Mesenchymal stem cell (in vitro differentiated cells and primary cell): ENCODE data around the gene AK5.
A peak's percentile ranks its signal among the peaks of the same experiment; 100 is the strongest.
"Not testable (repeated sequence)": the region's sequence is repeated elsewhere in the genome, so short reads cannot be mapped to it uniquely, and the experiment has no call there.

Experiments
- DNase-seq: peaks from one replicate; pipeline ENCODE4 v3.0.0-alpha.2; 2013
- H2AFZ ChIP-seq: one replicate; pipeline ENCODE4 v1.6.1; 2013; ENCODE audit warnings: low read depth, mild to moderate bottlenecking, control low read depth, inconsistent platforms, low read length, moderate library complexity
- H2AK5ac ChIP-seq: 2 replicates; pipeline ENCODE4 v1.6.1; 2013; ENCODE audit warnings: low read length, moderate library complexity, mild to moderate bottlenecking, inconsistent platforms; ENCODE audit not compliant: severe bottlenecking
- H2BK120ac ChIP-seq: one replicate; pipeline ENCODE4 v1.6.1; 2013; ENCODE audit warnings: low read depth, mild to moderate bottlenecking, inconsistent platforms, low read length, moderate library complexity
- H2BK12ac ChIP-seq, 2 experiments: one replicate each; pipeline ENCODE4 v1.6.1; 2013; ENCODE audit warnings: inconsistent platforms in 2 of 2, low read length in 2 of 2, mild to moderate bottlenecking in 2 of 2, moderate library complexity in 2 of 2, control low read depth in 1 of 2
- H2BK15ac ChIP-seq: one replicate; pipeline ENCODE4 v1.6.1; 2013; ENCODE audit warnings: mild to moderate bottlenecking, low read depth, inconsistent platforms; ENCODE audit not compliant: poor library complexity, severe bottlenecking
- H2BK5ac ChIP-seq: 2 replicates; pipeline ENCODE4 v1.6.1; 2013; ENCODE audit warnings: low read depth, mild to moderate bottlenecking, low read length, control low read depth, inconsistent platforms; ENCODE audit not compliant: poor library complexity, severe bottlenecking
- H3K14ac ChIP-seq, 2 experiments: one replicate each; pipeline ENCODE4 v1.6.1; 2013; ENCODE audit warnings: inconsistent platforms in 2 of 2, low read length in 2 of 2, control low read depth in 1 of 2, mild to moderate bottlenecking in 1 of 2, moderate library complexity in 1 of 2
- H3K18ac ChIP-seq, 2 experiments: one replicate each; pipeline ENCODE4 v1.6.1; 2013; ENCODE audit warnings: inconsistent platforms in 2 of 2, low read length in 2 of 2, control low read depth in 1 of 2, low read depth in 1 of 2, mild to moderate bottlenecking in 1 of 2
- H3K23ac ChIP-seq, 2 experiments: one replicate each; pipeline ENCODE4 v1.6.1; 2013; ENCODE audit warnings: inconsistent platforms in 2 of 2, low read length in 2 of 2, mild to moderate bottlenecking in 2 of 2, moderate library complexity in 2 of 2, control low read depth in 1 of 2
- H3K27ac ChIP-seq: 2 replicates; pipeline ENCODE4 v1.5.1; 2013; ENCODE audit warnings: mild to moderate bottlenecking, moderate library complexity, low read length, control low read depth, inconsistent platforms; ENCODE audit not compliant: poor library complexity, severe bottlenecking
- H3K27me3 ChIP-seq, 2 experiments: 2 replicates each; pipeline versions ENCODE4 v1.6.1 to v1.7.0; 2013; ENCODE audit warnings: low read length in 2 of 2, mild to moderate bottlenecking in 2 of 2, moderate library complexity in 2 of 2, control low read depth in 1 of 2, inconsistent platforms in 1 of 2; ENCODE audit not compliant: control insufficient read depth in 1 of 2, insufficient read depth in 1 of 2
- H3K36me3 ChIP-seq, 2 experiments: 2 replicates each; pipeline versions ENCODE4 v1.6.1 to v1.7.0; 2013; ENCODE audit warnings: low read length in 2 of 2, control low read depth in 1 of 2, inconsistent platforms in 1 of 2, low read depth in 1 of 2, mild to moderate bottlenecking in 1 of 2; ENCODE audit not compliant: insufficient read depth in 2 of 2, control insufficient read depth in 1 of 2
- H3K4ac ChIP-seq, 2 experiments: one replicate each; pipeline ENCODE4 v1.6.1; 2013; ENCODE audit warnings: inconsistent platforms in 2 of 2, low read length in 2 of 2, mild to moderate bottlenecking in 2 of 2, moderate library complexity in 2 of 2, control low read depth in 1 of 2, low read depth in 1 of 2
- H3K4me1 ChIP-seq: 2 replicates; pipeline ENCODE4 v1.6.1; 2013; ENCODE audit warnings: low read depth, low read length, control low read depth; ENCODE audit not compliant: control insufficient read depth, insufficient read depth
- H3K4me2 ChIP-seq: 2 replicates; pipeline ENCODE4 v1.6.1; 2013; ENCODE audit warnings: low read length, mild to moderate bottlenecking, inconsistent platforms; ENCODE audit not compliant: poor library complexity, severe bottlenecking
- H3K4me3 ChIP-seq, 2 experiments: 2 replicates each; pipeline versions ENCODE4 v1.5.1 to v1.7.0; 2013; ENCODE audit warnings: low read length in 2 of 2, mild to moderate bottlenecking in 2 of 2, control low read depth in 1 of 2, low read depth in 1 of 2; ENCODE audit not compliant: insufficient read depth in 1 of 2
- H3K79me1 ChIP-seq: replicated peaks from 2 replicates; pipeline ENCODE4 v1.6.1; 2013; ENCODE audit warnings: mild to moderate bottlenecking, control low read depth, low read length, inconsistent platforms; ENCODE audit not compliant: poor library complexity, severe bottlenecking
- H3K9ac ChIP-seq: 2 replicates; pipeline ENCODE4 v1.7.0; 2013; ENCODE audit warnings: mild to moderate bottlenecking, low read length, moderate library complexity
- H3K9me3 ChIP-seq: 2 replicates; pipeline ENCODE4 v1.7.0; 2013; ENCODE audit warnings: mild to moderate bottlenecking, low read length; ENCODE audit not compliant: control insufficient read depth
- H4K8ac ChIP-seq: one replicate; pipeline ENCODE4 v1.6.1; 2013; ENCODE audit warnings: inconsistent platforms, mild to moderate bottlenecking, low read length, moderate library complexity
- H4K91ac ChIP-seq: one replicate; pipeline ENCODE4 v1.6.1; 2013; ENCODE audit warnings: mild to moderate bottlenecking, low read length, inconsistent platforms
- WGBS: methylation state at CpG from one replicate; pipeline ENCODE4 v1.1.7; 2013; ENCODE audit warnings: mixed read lengths; 5-methylcytosine and 5-hydroxymethylcytosine counted together

Gene AK5

GRCh38 chr1:77511440-77511840, 229.6 kb downstream of the AK5 start:
- Histone ChIP-seq H3K4me1 (peaks cover 18% of the 10 kb centered on the region), H3K27me3 (no peaks in the 10 kb centered on the region), H3K9me3 (no peaks in the 10 kb centered on the region), H3K27ac (peak overlapping the region; percentile 81), H2AK5ac (peak overlapping the region; percentile 55), H3K4me2 (no peak overlapping the region), H3K14ac (no peak overlapping the region), H3K23ac (no peak overlapping the region), H2BK12ac (peak overlapping the region; percentile 29 to 32), H3K4ac (peak overlapping the region; percentile 19 to 39), H2AFZ (no peak overlapping the region), H3K36me3 (no peaks in the 10 kb centered on the region), H3K18ac (peak overlapping the region in 1 of 2 experiments; percentile 29), H4K8ac (peak overlapping the region; percentile 54), H2BK15ac (no peak overlapping the region), H3K4me3 (peak overlapping the region in 1 of 2 experiments; percentile 45), H2BK120ac (no peak overlapping the region), H4K91ac (peak overlapping the region; percentile 77), H3K79me1 (peaks cover 5% of the 10 kb centered on the region), H3K9ac (peak overlapping the region; percentile 58), H2BK5ac (no peak overlapping the region)
- WGBS, result 34% methylated on average over 2 of the region's 2 CpGs
- peak; percentile 56 for DNase-seq

GRCh38 chr1:77512650-77513049, 230.8 kb downstream of the AK5 start:
- H3K79me1 ChIP-seq, H2BK15ac ChIP-seq, H3K4me3 ChIP-seq, H2BK120ac ChIP-seq, DNase-seq, H3K18ac ChIP-seq, H4K8ac ChIP-seq, H2AFZ ChIP-seq, H3K36me3 ChIP-seq, H2BK5ac ChIP-seq, H3K27me3 ChIP-seq, H3K14ac ChIP-seq, H3K27ac ChIP-seq, H3K9me3 ChIP-seq, H3K23ac ChIP-seq, H3K4ac ChIP-seq, H3K9ac ChIP-seq, H3K4me2 ChIP-seq: not testable (repeated sequence)
- H4K91ac ChIP-seq, result peak overlapping the region; percentile 23
- H3K4me1 ChIP-seq, result peaks cover 14% of the 10 kb centered on the region
- peak overlapping the region; percentile 55 for H2AK5ac ChIP-seq
- WGBS, result 89% methylated on average over 1 of the region's 3 CpGs
- H2BK12ac ChIP-seq, result peak overlapping the region in 1 of 2 experiments; percentile 7

GRCh38 chr1:77513839-77514763, 232.3 kb downstream of the AK5 start:
- H3K4me3 ChIP-seq, result peak overlapping the region in 1 of 2 experiments; percentile 54
- DNase-seq, result peak; percentile 69
- H3K9me3 ChIP-seq, result peaks cover 9% of the 10 kb centered on the region
- H3K18ac ChIP-seq, result peak overlapping the region; percentile 25 to 87
- H2AK5ac ChIP-seq, result peak overlapping the region; percentile 99
- no peaks in the 10 kb centered on the region for H3K27me3 ChIP-seq
- peak overlapping the region; percentile 17 for H2BK15ac ChIP-seq
- H2BK5ac ChIP-seq, result peak overlapping the region; percentile 92
- peak overlapping the region; percentile 81 for H3K9ac ChIP-seq
- H3K4me2 ChIP-seq, result no peak overlapping the region
- peak overlapping the region; percentile 99 for H3K27ac ChIP-seq
- peaks cover 14% of the 10 kb centered on the region for H3K4me1 ChIP-seq
- peak overlapping the region in 1 of 2 experiments; percentile 36 for H3K23ac ChIP-seq
- H3K14ac ChIP-seq, result no peak overlapping the region
- peak overlapping the region; percentile 87 for H2BK120ac ChIP-seq
- peak overlapping the region; percentile 74 for H4K91ac ChIP-seq
- H2BK12ac ChIP-seq, result peak overlapping the region; percentile 60 to 85
- H4K8ac ChIP-seq, result peak overlapping the region; percentile 91
- H3K79me1 ChIP-seq, result peaks cover 8% of the 10 kb centered on the region
- H3K4ac ChIP-seq, result peak overlapping the region; percentile 20 to 76
- H3K36me3 ChIP-seq, result peaks cover 0 to 4% of the 10 kb centered on the region in 2 experiments
- 26% methylated on average over 15 of the region's 17 CpGs for WGBS
- H2AFZ ChIP-seq, result no peak overlapping the region
